Measurements from ENCODE around the gene C12orf42. TPM values are rescaled to one million over a fixed set of nuclear protein-coding genes. Genes with fewer than 3 reads are reported as not detected.

The C12orf42 gene
- total RNA-seq, 1 experiment from 2014 or later: not detected

- no peak overlapping the region for H3K4me2 ChIP-seq (ENCODE audit: low read length)
- H3K36me3 ChIP-seq (ENCODE audit: control insufficient read depth in 1 of 2, insufficient read depth in 2 of 2, low read length in 2 of 2): no peaks in the 10 kb centered on the region
- H3K4me3 ChIP-seq (replicated peaks in 1 of 2; ENCODE audit: low read depth in 1 of 2, low read length in 2 of 2): no peak overlapping the region
- H3K27me3 ChIP-seq (ENCODE audit: insufficient read depth, low read length): 0 out of 2 replicates have a peak, but pooled peaks cover 10% of the 10 kb centered on the region
- no peak overlapping the region for H3K27ac ChIP-seq (ENCODE audit: low read depth, low read length)
- RAD21 ChIA-PET (ENCODE audit: low non-redundant PET in 1 of 2, low total read pairs in 2 of 2, uncharacterized antibody in 2 of 2, unreplicated experiment in 2 of 2): no interaction called here
- no peaks in the 10 kb centered on the region for H3K9me2 ChIP-seq (ENCODE audit: insufficient read depth)
- no peaks in the 10 kb centered on the region for H3K4me1 ChIP-seq (ENCODE audit: control insufficient read depth in 1 of 2, insufficient read depth in 2 of 2, low read length in 2 of 2)
- no TSS peak for BruUV-seq (replicated peaks)
- no peaks in the 10 kb centered on the region for H3K79me2 ChIP-seq (ENCODE audit: insufficient read depth, low read length)
- no peaks in the 10 kb centered on the region for H4K20me1 ChIP-seq (ENCODE audit: insufficient read depth)
- H3K9me3 ChIP-seq (ENCODE audit: control insufficient read depth in 1 of 2, insufficient read depth in 1 of 2, low read depth in 1 of 2, low read length in 2 of 2): no peaks in the 10 kb centered on the region
- no peak overlapping the region for H3K9ac ChIP-seq (ENCODE audit: low read length)
- TF ChIP-seq SRF (IDR thresholded peaks at IDR 0.05; ENCODE audit: low read depth): no peak
- no peak for TF ChIP-seq ELF1 (IDR thresholded peaks at IDR 0.05; ENCODE audit: borderline replicate concordance, low read depth)
- TF ChIP-seq REST (IDR thresholded peaks at IDR 0.05; ENCODE audit: low read depth): no peak
- TF ChIP-seq JUND (IDR thresholded peaks at IDR 0.05): no peak
- TF ChIP-seq ATF3 (IDR thresholded peaks at IDR 0.05): no peak
- no peak for TF ChIP-seq SP1 (IDR thresholded peaks at IDR 0.05; ENCODE audit: low read depth)
- TF ChIP-seq EGR1 (IDR thresholded peaks at IDR 0.05; ENCODE audit: low read depth): no peak
- TF ChIP-seq ZNF274 (IDR thresholded peaks at IDR 0.05; ENCODE audit: low read depth, low read length): no peak
- no peak for TF ChIP-seq POLR2A (IDR thresholded peaks at IDR 0.05; ENCODE audit: borderline replicate concordance, extremely low read depth, insufficient read depth, insufficient read length)
- no peak for TF ChIP-seq YY1 (IDR thresholded peaks at IDR 0.05; ENCODE audit: extremely low read depth, insufficient replicate concordance, low read depth, low read length)
- TF ChIP-seq EZH2phosphoT487 (IDR thresholded peaks at IDR 0.05; ENCODE audit: borderline replicate concordance): no peak
- no peak for TF ChIP-seq EZH2 (IDR thresholded peaks at IDR 0.05)
- no peak for TF ChIP-seq ZFX (IDR thresholded peaks at IDR 0.05)
- TF ChIP-seq CBX3 (IDR thresholded peaks at IDR 0.05; ENCODE audit: low read depth): no peak
- intact Hi-C loops (cut with micrococcal nuclease): no loop called here
- DNase-seq (ENCODE audit: low read depth, low spot score): no peak
- no peak for ATAC-seq
- POLR2A ChIA-PET: no interaction called here
- no peak overlapping the region for H2AFZ ChIP-seq (ENCODE audit: low read depth, low read length, poor library complexity, severe bottlenecking)
- CTCF ChIA-PET: no interaction called here
These were observed 20.7 kb downstream of the C12orf42 start for GRCh38 chr12:103475073-103475472.

Measured in HCT116 (cell line).